Measurements from ENCODE around the gene RANBP3. TPM values are rescaled to one million over a fixed set of nuclear protein-coding genes. Genes with fewer than 3 reads are reported as not detected.

Gene RANBP3
- total and polyA plus RNA-seq, 2 experiments from 2014 or later = 40.2 to 98.3 TPM

GRCh38 chr19:6020166-6020882, 42.4 kb upstream of the RANBP3 start:
- Histone ChIP-seq H4K20me1 (replicated peaks; ENCODE audit: insufficient read depth) (no peaks in the 10 kb centered on the region), H3K79me2 (replicated peaks; ENCODE audit: insufficient read depth) (no peaks in the 10 kb centered on the region), H3K27me3 (ENCODE audit: insufficient read depth) (no peaks in the 10 kb centered on the region), H3K4me2 (no peak overlapping the region), H3K9me2 (ENCODE audit: insufficient read depth) (no peaks in the 10 kb centered on the region), H3K36me3 (ENCODE audit: insufficient read depth) (no peaks in the 10 kb centered on the region), H3F3A (replicated peaks; ENCODE audit: low read depth) (no peaks in the 10 kb centered on the region), H3K4me3 (no peak overlapping the region), H3K27ac (ENCODE audit: low read depth) (no peak overlapping the region), H2AFZ (no peak overlapping the region), H3K4me1 (ENCODE audit: insufficient read depth) (no peaks in the 10 kb centered on the region; the same call in 1 of the 2 replicates)
- Mint-ChIP-seq H3K4me1 (peaks cover 3% of the 10 kb centered on the region; the same call in 1 of the 3 replicates), H3K4me3 (no peak overlapping the region), H3K36me3 (ENCODE audit: low read depth) (no peaks in the 10 kb centered on the region), H3K9me3 (no peaks in the 10 kb centered on the region), H3K27me3 (ENCODE audit: insufficient read depth, low read depth, poor library complexity) (peaks cover 4% of the 10 kb centered on the region), H3K27ac (no peak overlapping the region)
- DNase-seq (ENCODE audit: low spot score) = no peak
- no peak for ATAC-seq
- no peak for TF ChIP-seq ZNF114 (CRISPR knock-in tag; IDR thresholded peaks at IDR 0.05)
- no peak for TF ChIP-seq ZNF331 (CRISPR knock-in tag; IDR thresholded peaks at IDR 0.05; ENCODE audit: low read depth)
- TF ChIP-seq CREB1 (CRISPR knock-in tag; IDR thresholded peaks at IDR 0.05; ENCODE audit: low read depth) = no peak
- TF ChIP-seq POLR2AphosphoS5 (IDR thresholded peaks at IDR 0.05; ENCODE audit: low read depth) = no peak
- TF ChIP-seq ZNF462 (CRISPR knock-in tag; IDR thresholded peaks at IDR 0.05) = no peak
- TF ChIP-seq ETS1 (IDR thresholded peaks at IDR 0.05) = no peak
- TF ChIP-seq NANOG (IDR thresholded peaks at IDR 0.05; ENCODE audit: borderline replicate concordance) = no peak
- no peak for TF ChIP-seq REST (IDR thresholded peaks at IDR 0.05; ENCODE audit: unreplicated experiment)
- TF ChIP-seq EZH2 (IDR thresholded peaks at IDR 0.05; ENCODE audit: low read depth, unreplicated experiment) = no peak
- no peak for TF ChIP-seq CTCF (conservative IDR thresholded peaks at IDR 0.05; ENCODE audit: low read depth in 2 of 2)
- no peak for TF ChIP-seq STAT1 (IDR thresholded peaks at IDR 0.05; ENCODE audit: unreplicated experiment)
- TF ChIP-seq EZH2phosphoT487 (IDR thresholded peaks at IDR 0.05; ENCODE audit: unreplicated experiment) = no peak
- no peak for TF ChIP-seq JUNB (IDR thresholded peaks at IDR 0.05; ENCODE audit: unreplicated experiment)
